GM18526 (cell line): ENCODE results near the gene RAF1.

Experiments
- POLR2A ChIP-seq: IDR thresholded peaks from 3 replicates; pipeline ENCODE4 v1.6.1; 2011; ENCODE audit not compliant: insufficient read length; ENCODE audit errors: extremely low read depth

Gene RAF1

DNA sequence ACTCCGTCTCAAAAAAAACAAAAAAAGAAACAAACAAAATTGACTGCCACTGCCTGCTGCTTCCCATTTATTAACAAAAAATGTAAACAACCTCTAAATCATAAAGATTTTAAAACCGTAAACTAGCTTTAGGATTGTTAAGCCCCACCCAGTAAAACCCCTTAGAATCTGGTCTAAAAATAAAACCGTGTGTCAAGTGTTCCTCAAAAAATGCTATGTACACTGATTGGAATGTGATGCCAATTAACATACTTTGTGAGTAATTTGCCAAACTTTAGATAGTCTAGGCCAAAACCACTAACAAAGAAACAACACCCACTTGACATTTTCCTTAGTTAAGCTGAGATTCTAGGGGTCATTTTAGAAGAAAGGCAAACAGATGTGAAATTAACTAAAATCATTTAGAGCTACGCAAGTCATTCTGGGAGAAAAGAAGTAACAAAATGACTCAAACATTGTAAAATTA lies 5.3 kb downstream of the RAF1 start:
- TF ChIP-seq POLR2A: no peak

DNA sequence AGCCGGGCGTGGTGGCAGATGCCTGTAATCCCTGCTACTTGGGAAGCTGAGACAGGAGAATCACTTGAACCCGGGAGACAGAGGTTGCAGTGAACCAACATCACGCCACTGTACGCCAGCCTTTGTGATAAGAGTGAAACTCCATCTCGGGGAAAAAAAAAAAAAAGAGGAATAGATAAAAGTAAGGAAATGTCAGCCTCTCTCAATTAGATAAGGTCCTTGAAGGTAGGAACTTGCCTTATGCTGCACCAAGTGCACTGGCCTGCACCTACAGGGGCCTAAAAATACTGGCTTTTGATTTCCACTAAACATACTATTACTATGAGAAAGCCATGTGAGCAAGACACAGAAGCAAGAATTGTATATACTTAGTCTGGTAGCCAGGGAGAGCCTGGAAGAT lies 7.1 kb downstream of the RAF1 start:
- no peak for TF ChIP-seq POLR2A

DNA sequence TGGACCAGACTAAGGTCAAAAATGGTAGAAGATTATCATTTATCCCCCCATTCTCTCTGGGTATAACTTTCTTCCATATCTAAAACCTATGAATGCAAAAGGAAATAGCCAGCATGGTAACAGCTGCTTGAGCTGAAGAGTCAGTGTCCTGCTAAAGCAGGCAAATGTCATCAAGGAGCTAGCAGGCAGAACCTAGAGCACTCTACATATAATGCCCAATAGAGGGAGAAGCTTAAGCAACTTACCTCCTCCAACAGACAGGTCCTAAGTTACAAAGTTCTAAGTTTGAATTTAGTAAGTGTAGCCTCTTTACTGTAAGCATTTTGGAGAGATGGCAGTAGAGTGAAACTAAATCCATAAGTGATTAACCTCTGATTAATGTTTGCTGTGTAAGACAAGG lies 7.7 kb downstream of the RAF1 start:
- TF ChIP-seq POLR2A: no peak

DNA sequence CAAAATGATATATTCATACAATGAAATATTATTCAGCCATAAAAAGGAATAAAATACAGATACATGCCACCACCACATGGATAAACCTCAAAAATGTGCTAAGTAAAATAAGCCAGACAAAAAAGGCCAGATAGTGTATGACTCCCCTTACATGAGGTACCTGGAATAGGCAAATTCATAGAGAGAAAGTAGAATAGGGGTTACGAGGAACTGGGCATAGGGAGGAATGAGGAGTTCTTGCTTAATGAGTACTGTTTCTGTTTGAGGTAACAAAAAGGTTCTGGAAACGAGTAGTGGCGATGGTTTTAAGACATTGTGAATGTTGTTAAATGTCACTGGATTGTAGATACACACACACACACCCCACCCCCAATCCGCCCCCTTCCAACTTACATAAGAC lies 8.2 kb downstream of the RAF1 start:
- TF ChIP-seq POLR2A: no peak

DNA sequence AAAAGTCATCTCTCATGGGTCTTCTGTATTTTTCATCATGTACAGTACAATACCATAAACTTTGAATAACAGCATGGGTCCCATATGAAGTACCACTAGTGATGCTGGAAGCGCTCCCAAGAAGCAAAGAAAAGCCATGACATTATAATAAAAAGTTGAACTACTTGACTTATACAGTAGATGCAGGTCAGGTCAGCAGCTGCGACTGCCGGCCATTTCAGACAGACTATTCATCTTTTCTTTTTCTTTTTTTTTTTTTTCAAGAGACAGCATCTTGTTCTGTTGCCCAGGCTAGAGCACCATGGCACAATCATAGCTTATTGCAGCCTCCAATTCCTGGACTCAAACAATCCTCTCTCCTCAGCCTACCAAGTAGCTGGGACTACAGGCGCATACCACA lies 10.2 kb downstream of the RAF1 start:
- no peak for TF ChIP-seq POLR2A

DNA sequence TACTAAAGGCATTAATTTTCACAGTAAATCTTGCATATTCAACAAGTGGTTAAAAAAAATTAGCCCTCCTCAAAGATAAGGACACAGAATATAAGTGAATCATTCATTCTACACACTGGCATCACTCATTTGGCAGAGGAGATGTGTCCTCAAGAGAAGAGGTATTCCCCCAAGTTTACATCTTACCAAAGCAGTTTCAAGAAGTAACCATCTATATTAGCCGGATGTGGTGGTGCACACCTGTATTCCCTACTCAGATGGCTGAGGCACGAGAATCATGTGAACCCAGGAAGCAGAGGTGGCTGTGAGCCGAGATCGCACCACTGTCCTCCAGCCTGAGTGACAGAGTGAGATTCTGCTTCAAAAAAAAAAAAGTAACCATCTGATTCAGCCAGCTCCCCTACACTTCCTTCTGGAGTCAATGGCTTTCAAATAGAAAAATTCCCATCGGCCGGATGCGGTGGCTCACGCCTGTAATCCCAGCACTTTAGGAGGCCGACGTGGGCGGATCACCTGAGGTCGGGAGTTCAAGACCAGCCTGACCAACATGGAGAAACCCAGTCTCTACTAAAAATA lies 15.4 kb downstream of the RAF1 start:
- TF ChIP-seq POLR2A: no peak

DNA sequence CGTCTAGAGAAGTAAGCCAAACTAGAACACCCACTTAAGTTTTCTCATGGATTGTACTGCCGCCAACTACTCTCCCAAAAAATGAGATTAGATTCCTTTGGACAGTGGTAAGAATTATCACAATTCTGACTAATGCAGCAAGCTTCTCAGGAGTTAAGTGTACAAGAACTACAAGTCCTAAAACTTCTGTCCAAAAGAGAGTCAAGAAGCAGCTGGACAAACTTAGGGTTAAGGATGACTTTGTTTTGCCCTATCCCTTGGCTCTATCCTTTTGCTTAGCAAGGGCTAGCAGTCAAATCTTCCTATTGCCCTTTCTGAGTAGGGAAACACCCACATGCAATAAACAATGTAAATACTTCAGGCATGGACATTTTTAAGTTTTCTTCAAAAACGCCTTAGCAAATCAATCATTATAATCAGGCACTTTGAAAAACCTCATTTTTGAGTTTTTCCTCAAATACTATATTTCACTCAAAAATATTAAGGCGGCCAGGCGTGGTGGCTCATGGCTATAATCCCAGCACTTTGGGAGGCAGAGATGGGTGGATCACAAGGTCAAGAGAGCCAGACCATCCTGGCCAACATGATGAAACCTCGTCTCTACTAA lies 19.5 kb downstream of the RAF1 start:
- no peak for TF ChIP-seq POLR2A

DNA sequence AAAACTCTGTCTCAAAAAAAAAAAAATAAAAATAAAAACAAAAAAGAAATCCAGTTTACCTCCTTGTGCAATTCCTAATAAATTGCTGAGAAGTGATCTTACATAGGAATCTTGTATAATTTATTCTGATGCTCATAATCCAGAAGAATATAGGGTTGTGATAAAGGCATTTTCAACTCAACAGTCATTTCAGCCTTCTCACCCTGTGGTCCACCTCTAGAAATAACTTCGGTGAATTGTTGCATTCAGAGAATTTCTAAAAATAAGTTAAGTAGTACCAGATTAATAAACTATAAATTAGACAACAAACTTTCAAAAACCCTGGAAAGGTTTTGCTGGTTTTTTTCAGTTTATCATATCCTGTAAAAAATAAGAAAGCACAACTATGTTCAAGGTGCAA lies 20.2 kb downstream of the RAF1 start:
- TF ChIP-seq POLR2A: no peak

DNA sequence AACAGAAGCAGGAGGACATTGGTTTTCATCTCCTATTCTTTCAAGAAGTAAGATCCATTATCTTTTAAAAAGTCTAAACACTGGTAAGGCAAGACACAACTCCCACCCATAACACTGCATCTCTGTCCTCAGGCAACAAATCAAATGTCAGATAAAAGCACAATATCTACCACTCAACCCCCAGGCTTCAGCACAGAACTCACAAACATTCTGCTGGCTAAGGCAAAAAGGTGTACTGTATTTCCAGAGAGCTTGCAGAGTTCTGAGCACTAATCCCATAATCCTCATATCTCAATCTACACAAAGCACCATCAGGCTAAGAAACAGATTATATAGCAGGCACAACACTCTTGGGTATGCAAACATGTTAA lies 20.9 kb downstream of the RAF1 start:
- no peak for TF ChIP-seq POLR2A

DNA sequence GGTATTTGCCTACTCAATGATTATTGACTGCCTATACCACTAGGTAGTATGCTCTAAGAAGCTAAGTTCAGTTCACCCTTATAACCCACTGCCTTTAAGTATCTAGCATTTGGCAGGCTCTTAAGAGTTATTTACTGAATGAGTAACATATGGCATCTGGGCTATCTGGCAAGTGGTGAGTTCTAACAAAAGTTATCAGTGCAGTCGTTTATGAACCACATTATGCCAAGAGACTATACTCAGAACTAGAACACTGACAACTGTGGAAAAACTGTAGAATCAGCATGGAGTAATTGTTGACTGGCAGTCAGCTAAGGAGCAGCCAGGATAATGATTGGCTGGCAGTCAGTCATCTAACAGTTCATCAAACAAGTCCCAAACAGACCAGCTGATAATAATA lies 25.8 kb downstream of the RAF1 start:
- TF ChIP-seq POLR2A: no peak

DNA sequence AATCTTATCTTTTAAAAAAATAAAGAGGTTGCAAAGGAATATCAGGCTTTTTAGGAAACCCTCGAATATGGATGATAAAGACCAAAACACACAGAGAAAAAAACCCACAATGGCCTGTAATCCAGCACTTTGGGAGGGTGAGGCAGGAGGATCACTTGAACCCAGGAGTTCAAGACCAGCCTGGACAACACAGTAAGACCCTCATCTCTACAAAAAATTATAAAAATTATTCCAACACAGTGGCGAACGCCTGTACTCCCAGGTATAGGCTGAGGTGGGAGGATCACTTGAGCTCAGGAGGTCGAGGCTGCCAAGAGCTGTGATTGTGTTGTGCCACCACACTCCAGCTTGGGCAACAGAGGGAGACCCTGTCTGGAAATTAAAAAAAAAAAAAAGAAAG lies 30.8 kb downstream of the RAF1 start:
- no peak for TF ChIP-seq POLR2A

DNA sequence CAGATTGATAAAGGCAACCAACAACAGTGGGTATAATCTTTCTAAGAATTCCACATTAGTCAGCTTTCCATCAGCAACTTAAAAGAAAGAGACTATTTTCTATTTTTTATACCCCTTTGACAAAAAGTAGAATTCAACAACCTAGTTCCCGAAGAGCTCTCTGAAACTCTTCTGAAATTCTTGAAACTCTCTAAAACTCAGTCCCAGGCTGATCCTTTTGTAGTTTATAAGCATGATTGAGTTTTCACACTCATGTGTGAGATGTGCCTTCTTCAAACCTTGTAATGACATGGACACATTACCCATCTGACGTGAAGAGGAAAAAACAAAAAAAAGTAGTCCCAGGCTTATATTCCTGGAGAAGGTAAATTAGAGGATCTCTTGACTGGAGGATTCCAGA lies 31.4 kb downstream of the RAF1 start:
- TF ChIP-seq POLR2A: no peak

DNA sequence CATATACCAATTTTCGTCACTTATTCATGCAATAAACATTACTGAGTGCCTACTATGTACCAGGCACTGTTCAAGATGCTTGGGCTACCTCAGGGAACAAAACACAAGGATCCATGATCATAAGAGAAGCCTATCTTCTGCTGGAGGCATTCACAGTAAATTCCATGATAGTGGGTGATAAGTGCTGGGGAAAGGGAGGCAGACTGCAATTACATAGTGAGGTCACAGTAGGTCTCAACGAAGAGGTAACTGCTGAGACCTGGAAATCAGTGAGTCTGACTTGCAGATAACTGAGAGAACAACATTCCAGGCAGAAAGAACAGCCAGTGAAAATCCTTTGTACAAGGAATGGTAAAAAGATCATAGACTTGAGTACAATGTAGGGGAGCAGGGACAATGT lies 33.6 kb downstream of the RAF1 start:
- no peak for TF ChIP-seq POLR2A

DNA sequence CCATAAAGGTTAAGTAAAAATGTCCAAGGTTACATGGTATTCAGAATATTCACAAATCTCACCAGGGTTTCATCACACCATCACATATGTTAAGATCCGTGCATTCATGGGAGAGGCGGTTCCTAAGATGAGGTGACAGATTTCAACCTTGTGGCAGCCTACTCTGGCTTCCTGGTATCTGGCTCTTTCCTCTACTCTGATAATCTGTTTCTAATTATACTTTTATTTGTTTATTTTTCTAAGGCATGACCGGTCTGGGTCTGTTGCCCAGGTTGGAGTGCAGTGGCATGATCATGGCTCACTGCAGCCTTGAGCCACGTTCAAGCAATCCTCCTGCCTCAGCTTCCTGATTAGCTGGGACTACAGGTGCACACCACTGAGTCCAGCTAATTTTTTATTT lies 34.4 kb downstream of the RAF1 start:
- TF ChIP-seq POLR2A: no peak

DNA sequence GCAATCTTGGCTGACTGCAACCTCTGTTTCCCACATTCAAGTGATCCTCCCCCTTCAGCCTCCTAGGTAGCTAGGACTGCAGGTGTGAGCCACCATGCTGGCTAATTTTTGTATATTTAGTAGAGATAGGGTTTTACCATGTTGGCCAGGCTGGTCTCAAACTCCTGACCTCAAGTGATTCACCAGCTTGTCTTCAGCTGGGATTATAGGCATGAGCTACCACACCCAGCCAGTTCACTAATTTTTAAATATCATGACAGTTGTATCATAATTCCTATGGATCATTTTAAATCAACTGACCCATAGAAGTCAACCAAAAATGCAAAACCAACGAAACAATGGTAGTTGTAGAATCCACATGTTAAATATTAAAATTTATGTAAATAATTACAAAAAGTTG lies 35.1 kb downstream of the RAF1 start:
- no peak for TF ChIP-seq POLR2A

DNA sequence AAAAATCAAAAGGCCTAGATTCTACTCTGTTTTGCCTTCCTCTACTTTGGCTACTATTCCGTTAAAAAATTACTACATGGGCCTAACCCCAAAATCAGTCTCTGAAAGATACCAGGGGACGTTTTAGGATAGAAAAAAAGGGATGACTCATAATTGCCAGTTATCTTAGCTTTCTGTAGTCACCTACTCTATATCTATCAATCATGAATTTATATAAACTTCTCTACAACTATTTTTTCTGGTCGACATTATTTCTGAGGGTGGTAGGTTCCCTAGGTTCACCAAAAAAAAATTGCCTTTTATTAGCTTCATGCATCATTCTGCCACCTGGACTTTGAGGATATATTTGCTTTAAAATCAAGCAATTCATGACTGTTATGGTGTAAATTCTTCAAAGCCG lies 36.5 kb downstream of the RAF1 start:
- TF ChIP-seq POLR2A: no peak

DNA sequence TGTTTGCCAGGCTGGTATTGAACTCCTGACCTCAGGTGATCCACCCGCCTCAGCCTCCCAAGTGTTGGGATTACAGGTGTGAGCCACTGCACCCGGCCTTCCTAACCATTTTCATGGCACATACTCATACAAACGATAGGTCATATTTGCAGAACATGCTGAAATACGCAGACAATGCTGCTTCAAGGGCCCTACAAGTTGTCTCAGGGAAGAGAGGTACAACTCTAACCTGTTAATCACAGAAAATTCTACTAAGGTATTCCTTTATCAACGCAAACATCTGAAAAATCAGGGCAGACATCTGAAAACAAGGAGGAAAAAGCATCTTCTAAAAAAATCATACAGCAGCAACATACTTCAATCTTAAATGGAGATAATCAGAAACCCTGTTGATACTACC lies 39.9 kb downstream of the RAF1 start:
- no peak for TF ChIP-seq POLR2A
